Esophagus muscularis mucosa (tissue), 4 donors: ENCODE measurements around the gene ARF3. TPM values are rescaled to one million over a fixed set of nuclear protein-coding genes. Genes with fewer than 3 reads are reported as not detected.

ENCODE experiments used
- DNase-seq: peaks from one replicate; pipeline ENCODE4 v3.0.0-alpha.2; 2017; ENCODE audit errors: extremely low spot score
- H3K27ac ChIP-seq, 4 donors: fragments of 200-600 bp; sonication (generic); replicated peaks in 1 of 4; 1 replicate in 3 of 4; 2 replicates in 1 of 4; pipeline ENCODE4 v1.5.1; 2016 to 2019; ENCODE audit warnings: mild to moderate bottlenecking in 1 of 4
- H3K27me3 ChIP-seq, 4 donors: fragments of 200-600 bp; sonication (generic); one replicate each; pipeline versions ENCODE4 v1.5.1 to v1.6.0; 2016 to 2019
- H3K36me3 ChIP-seq, 4 donors: fragments of 200-600 bp; sonication (generic); one replicate each; pipeline ENCODE4 v1.5.1; 2016 to 2019
- H3K4me1 ChIP-seq, 4 donors: fragments of 200-600 bp; sonication (generic); one replicate each; pipeline ENCODE4 v1.5.1; 2016 to 2019
- H3K4me3 ChIP-seq, 4 donors: fragments of 200-600 bp; sonication (generic); 1 replicate in 2 of 4; 2 replicates in 2 of 4; pipeline ENCODE4 v1.5.1; 2016 to 2019; ENCODE audit warnings: mild to moderate bottlenecking in 4 of 4, moderate library complexity in 1 of 4
- H3K9me3 ChIP-seq, 4 donors: fragments of 200-600 bp; sonication (generic); 1 replicate in 3 of 4; 2 replicates in 1 of 4; pipeline ENCODE4 v1.5.1; 2016 to 2019
- EP300 ChIP-seq: sonication (generic); formaldehyde crosslinking; IDR thresholded peaks from one replicate; pipeline ENCODE4 v1.6.1; 2017; ENCODE audit warnings: antibody characterized with exemption
- POLR2A ChIP-seq: fragments of 450-650 bp; IDR thresholded peaks from one replicate; pipeline ENCODE4 v1.6.1; 2017; ENCODE audit warnings: antibody characterized with exemption, moderate library complexity, mild to moderate bottlenecking, low read depth
- POLR2AphosphoS5 ChIP-seq, 2 donors: sonication (generic); formaldehyde crosslinking; IDR thresholded peaks; one replicate each; pipeline ENCODE4 v1.6.1; 2017; ENCODE audit warnings: antibody characterized with exemption in 2 of 2
- WGBS: methylation state at CpG from one replicate; pipeline ENCODE4 v1.1.5; 2018; 5-methylcytosine and 5-hydroxymethylcytosine counted together
- intact Hi-C: fragments of 100-400 bp; cut with DNase I; formaldehyde crosslinking; loops from one replicate; pipeline ENCODE4 v1.15.1; 2023
- total RNA-seq, 4 donors: library from RNA; depleted of rRNA; stranded (reverse); fragments of >200 nt; gene quantifications; one replicate each; pipeline versions ENCODE4 v1.1.0 to v1.2.1, GENCODE V29; 2016
- TF ChIP-seq, protein P1 (sequence below), 3 experiments: fragments of 200-600 bp in 2 of 3; fragments of 450-650 bp in 1 of 3; sonication (generic) in 2 of 3; IDR thresholded peaks; one replicate each; pipeline ENCODE4 v1.5.1; 2017 to 2019; ENCODE audit warnings: antibody characterized with exemption in 3 of 3, mild to moderate bottlenecking in 2 of 3, moderate library complexity in 1 of 3

ARF3 gene
- total RNA-seq, 4 donors from 2014 or later = 42.8 to 71.9 (median 65.1) TPM

DNA sequence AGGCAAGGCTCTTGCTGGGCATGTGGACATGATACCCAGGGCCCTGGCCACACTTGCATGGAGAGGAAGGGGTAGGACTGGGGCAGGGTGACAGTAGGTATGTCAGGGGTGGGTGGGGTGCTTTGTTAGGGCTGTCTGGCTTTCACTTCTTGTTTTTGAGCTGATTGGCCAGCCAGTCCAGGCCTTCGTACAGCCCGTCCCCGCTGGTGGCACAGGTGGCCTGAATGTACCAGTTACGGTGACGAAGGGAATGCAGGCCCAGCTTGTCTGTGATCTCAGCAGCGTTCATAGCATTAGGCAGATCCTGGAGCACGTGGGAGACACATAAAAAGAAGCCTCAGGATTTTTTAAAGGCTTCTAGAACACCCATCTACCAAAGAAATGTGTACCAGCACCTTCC is 18.5 kb downstream of the ARF3 start:
- intact Hi-C loops = loop anchor here (5.0 kb wide), 1 partner anchor 87 kb away; the partner anchor contains the start of gene DDX23
- TF ChIP-seq POLR2AphosphoS5 (IDR thresholded peaks at IDR 0.05) (no peak), EP300 (no peak), POLR2A (no peak)
- TF ChIP-seq, protein P1, sequence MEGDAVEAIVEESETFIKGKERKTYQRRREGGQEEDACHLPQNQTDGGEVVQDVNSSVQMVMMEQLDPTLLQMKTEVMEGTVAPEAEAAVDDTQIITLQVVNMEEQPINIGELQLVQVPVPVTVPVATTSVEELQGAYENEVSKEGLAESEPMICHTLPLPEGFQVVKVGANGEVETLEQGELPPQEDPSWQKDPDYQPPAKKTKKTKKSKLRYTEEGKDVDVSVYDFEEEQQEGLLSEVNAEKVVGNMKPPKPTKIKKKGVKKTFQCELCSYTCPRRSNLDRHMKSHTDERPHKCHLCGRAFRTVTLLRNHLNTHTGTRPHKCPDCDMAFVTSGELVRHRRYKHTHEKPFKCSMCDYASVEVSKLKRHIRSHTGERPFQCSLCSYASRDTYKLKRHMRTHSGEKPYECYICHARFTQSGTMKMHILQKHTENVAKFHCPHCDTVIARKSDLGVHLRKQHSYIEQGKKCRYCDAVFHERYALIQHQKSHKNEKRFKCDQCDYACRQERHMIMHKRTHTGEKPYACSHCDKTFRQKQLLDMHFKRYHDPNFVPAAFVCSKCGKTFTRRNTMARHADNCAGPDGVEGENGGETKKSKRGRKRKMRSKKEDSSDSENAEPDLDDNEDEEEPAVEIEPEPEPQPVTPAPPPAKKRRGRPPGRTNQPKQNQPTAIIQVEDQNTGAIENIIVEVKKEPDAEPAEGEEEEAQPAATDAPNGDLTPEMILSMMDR (IDR thresholded peaks at IDR 0.05) = no peak
- Histone ChIP-seq H3K27ac (no peak overlapping the region), H3K4me1 (peaks cover 0 to 4% (median 0%) of the 10 kb centered on the region in 4 donors), H3K4me3 (no peak overlapping the region), H3K27me3 (no peaks in the 10 kb centered on the region), H3K9me3 (no peaks in the 10 kb centered on the region), H3K36me3 (peaks cover 29 to 84% (median 65%) of the 10 kb centered on the region in 4 donors)
- 78% methylated on average over 7 of the region's 7 CpGs for WGBS
- DNase-seq = no peak

DNA sequence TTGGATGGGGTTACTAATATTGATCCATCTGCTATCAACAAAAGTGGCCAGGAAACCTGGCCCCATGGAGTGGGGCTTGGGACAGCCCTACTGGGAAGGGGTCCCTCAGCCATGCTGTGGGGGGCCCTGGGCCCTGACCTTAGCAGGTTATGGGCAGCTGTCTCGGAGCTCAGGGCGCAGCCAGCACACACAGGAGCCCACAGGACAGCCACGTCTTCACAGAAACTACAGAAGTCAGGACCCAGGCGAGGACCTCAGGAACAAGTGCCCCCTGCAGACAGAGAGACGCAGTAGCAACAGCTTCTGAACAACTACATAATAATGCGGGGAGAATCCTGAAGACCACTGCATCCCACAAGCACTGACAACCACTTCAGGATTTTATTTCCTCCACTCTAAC is 20.1 kb downstream of the ARF3 start:
- intact Hi-C loops = loop anchor here (5.0 kb wide), 1 partner anchor 85 kb away; the partner anchor contains the start of gene DDX23
- 76% methylated on average over 4 of the region's 6 CpGs for WGBS
- TF ChIP-seq POLR2AphosphoS5 (IDR thresholded peaks at IDR 0.05) (no peak), POLR2A (no peak), EP300 (no peak)
- TF ChIP-seq, protein P1 (IDR thresholded peaks at IDR 0.05) = no peak
- H3K27ac ChIP-seq = no peak overlapping the region
- no peak overlapping the region for H3K4me3 ChIP-seq
- H3K9me3 ChIP-seq = no peaks in the 10 kb centered on the region
- DNase-seq = no peak
- H3K27me3 ChIP-seq = no peaks in the 10 kb centered on the region
- peaks cover 0 to 4% (median 0%) of the 10 kb centered on the region in 4 donors for H3K4me1 ChIP-seq
- peaks cover 29 to 91% (median 78%) of the 10 kb centered on the region in 4 donors for H3K36me3 ChIP-seq

DNA sequence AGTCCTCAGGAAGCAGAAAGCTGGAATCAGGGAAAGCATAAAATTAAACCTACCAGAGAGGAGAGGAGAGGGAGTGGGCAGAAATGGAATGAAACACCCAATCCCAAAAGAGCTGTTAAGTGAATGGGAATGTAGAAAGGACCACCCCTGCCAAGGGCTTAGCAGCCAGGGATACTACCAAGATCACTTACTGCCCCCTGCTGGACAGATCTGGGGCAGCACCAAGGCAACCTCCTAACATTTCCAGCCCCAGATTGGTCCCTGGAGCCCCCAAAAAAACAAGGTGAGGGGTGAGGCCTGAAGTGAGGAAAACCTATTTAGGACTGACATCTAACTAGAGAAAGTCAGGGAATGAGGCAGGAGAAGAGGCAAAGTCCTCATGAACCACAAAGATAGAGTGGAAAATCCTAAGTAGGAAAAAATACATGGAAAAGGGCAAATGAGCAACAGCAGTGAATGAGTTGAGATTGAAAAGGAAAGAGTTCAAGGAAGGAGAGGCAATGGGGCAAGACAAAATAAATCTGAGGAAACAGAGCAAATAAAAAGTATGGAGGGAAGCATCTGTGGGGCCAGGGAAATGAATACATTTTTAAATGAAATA is 20.8 kb downstream of the ARF3 start:
- intact Hi-C loops = loop anchor here (5.0 kb wide), 1 partner anchor 84 kb away; the partner anchor contains the start of gene DDX23
- Histone ChIP-seq H3K27me3 (no peaks in the 10 kb centered on the region), H3K4me3 (no peak overlapping the region), H3K4me1 (peaks cover 0 to 4% (median 0%) of the 10 kb centered on the region in 4 donors), H3K36me3 (peaks cover 29 to 92% (median 81%) of the 10 kb centered on the region in 4 donors), H3K9me3 (no peaks in the 10 kb centered on the region), H3K27ac (no peak overlapping the region)
- TF ChIP-seq, protein P1 (IDR thresholded peaks at IDR 0.05) = peak; percentile 65 to 97 (median 74)
- no peak for TF ChIP-seq EP300
- no peak for DNase-seq

DNA sequence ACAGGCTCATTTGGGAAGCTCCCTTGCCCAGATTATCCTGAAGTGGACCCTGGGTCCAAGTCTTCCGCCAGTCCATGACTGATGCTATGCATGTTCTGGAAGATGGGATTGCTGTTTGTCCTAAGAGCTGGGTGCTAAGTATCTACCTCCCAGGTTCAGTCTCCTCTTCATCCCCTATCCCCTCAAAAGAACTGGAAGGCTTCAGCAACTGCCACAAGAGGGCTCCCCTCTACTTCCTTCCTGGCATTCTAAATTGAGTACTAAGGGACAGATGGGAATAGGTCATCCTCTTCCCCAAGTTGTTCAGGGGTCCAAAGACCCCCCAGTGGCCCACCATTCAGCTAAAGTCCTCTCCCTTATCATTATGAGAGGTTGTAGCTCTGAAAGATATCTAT is 23.0 kb downstream of the ARF3 start:
- Histone ChIP-seq H3K9me3 (no peaks in the 10 kb centered on the region), H3K4me3 (no peak overlapping the region), H3K4me1 (no peaks in the 10 kb centered on the region), H3K27me3 (no peaks in the 10 kb centered on the region), H3K36me3 (peaks cover 24 to 93% (median 73%) of the 10 kb centered on the region in 4 donors), H3K27ac (no peak overlapping the region)
- DNase-seq = no peak
- intact Hi-C loops = no loop called here
- 100% methylated on average over 1 of the region's 1 CpG for WGBS
- no peak for TF ChIP-seq POLR2AphosphoS5 (IDR thresholded peaks at IDR 0.05)
- TF ChIP-seq, protein P1 (IDR thresholded peaks at IDR 0.05) = no peak
- TF ChIP-seq POLR2A = no peak
- no peak for TF ChIP-seq EP300
